GM19025 (cell line): Measurements from ENCODE around the gene XPNPEP3.
"Not testable (repeated sequence)": the region's sequence is repeated elsewhere in the genome, so short reads cannot be mapped to it uniquely, and the experiment has no call there.

Source experiments
- ATAC-seq: cut with Tn5 transposase; IDR thresholded peaks from one replicate; pipeline ENCODE4 v1.9.1; 2021; ENCODE audit warnings: mild to moderate bottlenecking, low read depth, moderate library complexity; ENCODE audit not compliant: unreplicated experiment

The XPNPEP3 gene

GRCh38 chr22:40856513-40857308 is at the start of gene XPNPEP3, which contains the start of gene ST13:
TSS of gene XPNPEP3 (plus strand) at chr22:40857148. CDS start at chr22:40857182, 34 bp downstream.
TSS of gene ST13 (minus strand) at chr22:40856639. CDS start at chr22:40856540, 99 bp downstream.
- peak; percentile 80 for ATAC-seq

GRCh38 chr22:40808018-40808841 is 48.7 kb upstream of the XPNPEP3 start:
- no peak for ATAC-seq

GRCh38 chr22:40813912-40814315 is 43.0 kb upstream of the XPNPEP3 start:
- ATAC-seq: no peak

GRCh38 chr22:40817737-40818136 is 39.2 kb upstream of the XPNPEP3 start:
- no peak for ATAC-seq

- ATAC-seq: no peak
These were observed 38.7 kb upstream of the XPNPEP3 start for GRCh38 chr22:40818192-40818746.

- ATAC-seq: peak; percentile 74
These were observed 38.0 kb upstream of the XPNPEP3 start, which contains the start of gene SLC25A17 for GRCh38 chr22:40818747-40819598. TSS of gene SLC25A17 (minus strand) at chr22:40819346. CDS start at chr22:40819248, 98 bp downstream.

- ATAC-seq: no peak
These were observed 37.3 kb upstream of the XPNPEP3 start for GRCh38 chr22:40819599-40820140.

GRCh38 chr22:40823426-40823825 is 33.5 kb upstream of the XPNPEP3 start:
- ATAC-seq: no peak

- ATAC-seq: not testable (repeated sequence)
These were observed 30.7 kb upstream of the XPNPEP3 start for GRCh38 chr22:40826292-40826691.

- ATAC-seq: no peak
These were observed 29.8 kb upstream of the XPNPEP3 start for GRCh38 chr22:40826984-40827741.

GRCh38 chr22:40829131-40829530 is 27.8 kb upstream of the XPNPEP3 start:
- ATAC-seq: no peak

GRCh38 chr22:40834619-40835018 is 22.3 kb upstream of the XPNPEP3 start:
- ATAC-seq: no peak

- no peak for ATAC-seq
These were observed 18.5 kb upstream of the XPNPEP3 start for GRCh38 chr22:40838486-40838885.

- ATAC-seq: no peak
These were observed 12.0 kb upstream of the XPNPEP3 start for GRCh38 chr22:40844951-40845350.

- ATAC-seq: not testable (repeated sequence)
These were observed 11.1 kb upstream of the XPNPEP3 start for GRCh38 chr22:40845816-40846215.

- ATAC-seq: no peak
These were observed 3.6 kb upstream of the XPNPEP3 start for GRCh38 chr22:40853333-40853732.

- ATAC-seq: no peak
These were observed 3.0 kb upstream of the XPNPEP3 start for GRCh38 chr22:40853961-40854360.

- no peak for ATAC-seq
These were observed 1.6 kb upstream of the XPNPEP3 start for GRCh38 chr22:40855071-40855978.
